Heart left ventricle (tissue), 16 donors: Measurements from ENCODE around the gene TOB1. TPM values are rescaled to one million over a fixed set of nuclear protein-coding genes. Genes with fewer than 3 reads are reported as not detected.

Source experiments
- ATAC-seq, 4 donors: fragments of 200-7000 bp; cut with Tn5 transposase; one replicate each; pipeline ENCODE4 v1.9.1; 2020 to 2022; ENCODE audit warnings: moderate library complexity in 4 of 4, mild to moderate bottlenecking in 3 of 4, moderate number of reproducible peaks in 1 of 4
- DNase-seq, 5 donors: peaks; one replicate each; pipeline ENCODE4 v3.0.0-alpha.2; 2020
- H3K27ac ChIP-seq, 12 donors: fragments of 200-600 bp; sonication (generic) in 4 of 12; one replicate each; pipeline versions ENCODE4 v1.5.0 to v1.8.0; 2016 to 2022; ENCODE audit warnings: mild to moderate bottlenecking in 2 of 12
- H3K27me3 ChIP-seq, 9 donors: fragments of 200-600 bp; sonication (generic) in 2 of 9; one replicate each; pipeline versions ENCODE4 v1.5.1 to v1.8.0; 2016 to 2022; ENCODE audit warnings: mild to moderate bottlenecking in 3 of 9
- H3K36me3 ChIP-seq, 9 donors: fragments of 200-600 bp; sonication (generic) in 2 of 9; one replicate each; pipeline versions ENCODE4 v1.5.0 to v1.8.0; 2018 to 2022; ENCODE audit warnings: mild to moderate bottlenecking in 2 of 9
- H3K4me1 ChIP-seq, 12 donors: fragments of 200-600 bp; sonication (generic) in 4 of 12; one replicate each; pipeline versions ENCODE4 v1.5.0 to v1.8.0; 2016 to 2022; ENCODE audit warnings: mild to moderate bottlenecking in 3 of 12
- H3K4me3 ChIP-seq, 12 donors: fragments of 200-600 bp; sonication (generic) in 4 of 12; one replicate each; pipeline versions ENCODE4 v1.5.0 to v1.8.0; 2017 to 2022; ENCODE audit warnings: mild to moderate bottlenecking in 9 of 12, moderate library complexity in 4 of 12
- H3K9me3 ChIP-seq, 12 donors: fragments of 200-600 bp; sonication (generic) in 4 of 12; one replicate each; pipeline versions ENCODE4 v1.5.0 to v1.8.0; 2016 to 2022; ENCODE audit warnings: mild to moderate bottlenecking in 1 of 12
- CTCF ChIP-seq, 12 donors: fragments of 200-600 bp; sonication (generic) in 4 of 12; IDR thresholded peaks; one replicate each; pipeline versions ENCODE4 v1.5.0 to v1.8.0; 2018 to 2022; ENCODE audit warnings: antibody characterized with exemption in 12 of 12, mild to moderate bottlenecking in 5 of 12
- POLR2A ChIP-seq, 2 donors: fragments of 450-650 bp; IDR thresholded peaks; one replicate each; pipeline ENCODE4 v1.6.1; 2017; ENCODE audit warnings: antibody characterized with exemption in 2 of 2, mild to moderate bottlenecking in 2 of 2, moderate library complexity in 2 of 2
- WGBS, 4 donors: extraction: QIAGEN DNeasy Blood & Tissue Kit in 2 of 4; methylation state at CpG; one replicate each; pipeline versions ENCODE4 v1.1.5 to v1.1.7; 2013 to 2018; 5-methylcytosine and 5-hydroxymethylcytosine counted together
- intact Hi-C, 10 donors: fragments of 100-400 bp; cut with DNase I; formaldehyde crosslinking; loops; one replicate each; pipeline versions ENCODE4 v1.11.1 to v1.14.2; 2022
- polyA plus RNA-seq, 2 donors: library from polyadenylated mRNA; stranded (reverse); fragments of 200-250 nt; gene quantifications; one replicate each; pipeline ENCODE4 v1.2.3, GENCODE V29; 2013
- total RNA-seq, 9 donors: library from RNA; depleted of rRNA in 2 of 9; stranded (reverse); fragments of >200 nt in 2 of 9; fragmentation: NEBNext Ultra II Directional in 3 of 9; extraction: Animal tissue kit (Norgen Biotek cat#: 25700) in 3 of 9; gene quantifications; one replicate each; pipeline versions ENCODE4 v1.1.0 to v1.2.4, GENCODE V29; 2016 to 2023
- donor health status: ischemic (EF 13 %, LVEDD 7.1; RV severe dilation, severe dysfunction).
- donor health status: healthy with polysubstance abuse.
- donor health status: DM: no; HTN: yes; CAD: no.
- donor health status: DM: no; HTN: no; CAD: no.
- donor health status: ischemic (EF 25% LVEDD 6.9; RV normal size, moderate dysfunction).
- donor health status: ischemic (EF 25% LVEDD 5.7; RV mildly dilated, moderate dysfunction).
- donor health status: healthy.
- donor health status: DM: yes; HTN: yes; CAD: no.
- donor health status: ischemic (EF 35%, LVEDD 5.7; RV mildly dilated, moderate dysfunction).
- donor health status: nonischemic (EF 11% LVEDD 7.7; RV severe dilation, severe dysfunction).
- donor health status: DM: yes; HTN: yes; CAD: no.
- donor health status: PGD.
- donor health status: ischemic (EF 29% LVEDD 5.4; RV normal size, mild dysfunction).
- donor health status: nonischemic (EF 23%, LVEDD 6.1; RV moderate dilation, normal function).

TOB1 gene
- total and polyA plus RNA-seq, 11 donors: 22.2 to 136 (median 68.1) TPM

- no peak overlapping the region for H3K27ac ChIP-seq
- 84 to 91% (median 89%) methylated on average over 14 to 16 of the region's 16 CpGs for WGBS, 4 donors
- TF ChIP-seq POLR2A (IDR thresholded peaks at IDR 0.05): no peak
- no peak for TF ChIP-seq CTCF (IDR thresholded peaks at IDR 0.05)
- H3K36me3 ChIP-seq: no peaks in the 10 kb centered on the region
- H3K9me3 ChIP-seq: no peaks in the 10 kb centered on the region
- H3K4me1 ChIP-seq: peaks cover 0 to 20% (median 5%) of the 10 kb centered on the region in 12 donors
- no peak overlapping the region for H3K4me3 ChIP-seq
- no peaks in the 10 kb centered on the region for H3K27me3 ChIP-seq
- intact Hi-C loops: loop anchor here in 7 of 10 donors (2.0 to 10.0 kb wide), 6 partner anchors 59 to 361 kb away; partner anchors contain the start of genes SPATA20 (in 7 of the 7) and ANKRD40 (in 1 of the 7)
- ATAC-seq (no peak), DNase-seq (no peak)
These were observed 22.8 kb downstream of the TOB1 start for GRCh38 chr17:50843150-50843905.

- no peaks in the 10 kb centered on the region for H3K9me3 ChIP-seq
- ATAC-seq (no peak), DNase-seq (no peak)
- intact Hi-C loops: loop anchor here in 9 of 10 donors (1.0 to 10.0 kb wide), 7 partner anchors 58 to 360 kb away; partner anchors contain the start of genes SPATA20 (in 7 of the 9) and ANKRD40 (in 1 of the 9)
- H3K36me3 ChIP-seq: no peaks in the 10 kb centered on the region
- H3K27ac ChIP-seq: no peak overlapping the region
- no peaks in the 10 kb centered on the region for H3K27me3 ChIP-seq
- peaks cover 0 to 19% (median 5%) of the 10 kb centered on the region in 12 donors for H3K4me1 ChIP-seq
- H3K4me3 ChIP-seq: no peak overlapping the region
- WGBS, 4 donors: 53 to 70% (median 64%) methylated on average over 7 to 9 of the region's 9 CpGs
- TF ChIP-seq CTCF (IDR thresholded peaks at IDR 0.05): no peak
- no peak for TF ChIP-seq POLR2A (IDR thresholded peaks at IDR 0.05)
These were observed 23.5 kb downstream of the TOB1 start for GRCh38 chr17:50842506-50843149.

- WGBS, 4 donors: 14 to 19% (median 15%) methylated on average over 8 of the region's 8 CpGs
- DNase-seq (peak; percentile 49 to 81 (median 60)), ATAC-seq (peak in 3 of 4 donors; percentile 47 to 73 (median 57))
These were observed 24.2 kb downstream of the TOB1 start for GRCh38 chr17:50841949-50842354.

More at GRCh38 chr17:50841949-50842354, 24.2 kb downstream of the TOB1 start:
- no peak for TF ChIP-seq POLR2A (IDR thresholded peaks at IDR 0.05)
- peak; percentile 55 to 87 (median 79) for TF ChIP-seq CTCF (IDR thresholded peaks at IDR 0.05)
- H3K4me3 ChIP-seq: no peak overlapping the region
- no peak overlapping the region for H3K27ac ChIP-seq
- no peaks in the 10 kb centered on the region for H3K27me3 ChIP-seq
- no peaks in the 10 kb centered on the region for H3K36me3 ChIP-seq
- intact Hi-C loops: loop anchor here (1.0 to 10.0 kb wide), 9 partner anchors 25 to 360 kb away; partner anchors contain the start of genes SPATA20 (in 7 of the 10) and ANKRD40 (in 1 of the 10)
- H3K4me1 ChIP-seq: peaks cover 0 to 20% (median 6%) of the 10 kb centered on the region in 12 donors
- no peaks in the 10 kb centered on the region for H3K9me3 ChIP-seq
